ENCODE measurements around the gene SLC25A23. TPM values are rescaled to one million over a fixed set of nuclear protein-coding genes. Genes with fewer than 3 reads are reported as not detected.
A peak's percentile ranks its signal among the peaks of the same experiment; 100 is the strongest.

Gene SLC25A23
- total RNA-seq, 2 experiments from 2014 or later = 14.8 to 18.4 TPM

DNA sequence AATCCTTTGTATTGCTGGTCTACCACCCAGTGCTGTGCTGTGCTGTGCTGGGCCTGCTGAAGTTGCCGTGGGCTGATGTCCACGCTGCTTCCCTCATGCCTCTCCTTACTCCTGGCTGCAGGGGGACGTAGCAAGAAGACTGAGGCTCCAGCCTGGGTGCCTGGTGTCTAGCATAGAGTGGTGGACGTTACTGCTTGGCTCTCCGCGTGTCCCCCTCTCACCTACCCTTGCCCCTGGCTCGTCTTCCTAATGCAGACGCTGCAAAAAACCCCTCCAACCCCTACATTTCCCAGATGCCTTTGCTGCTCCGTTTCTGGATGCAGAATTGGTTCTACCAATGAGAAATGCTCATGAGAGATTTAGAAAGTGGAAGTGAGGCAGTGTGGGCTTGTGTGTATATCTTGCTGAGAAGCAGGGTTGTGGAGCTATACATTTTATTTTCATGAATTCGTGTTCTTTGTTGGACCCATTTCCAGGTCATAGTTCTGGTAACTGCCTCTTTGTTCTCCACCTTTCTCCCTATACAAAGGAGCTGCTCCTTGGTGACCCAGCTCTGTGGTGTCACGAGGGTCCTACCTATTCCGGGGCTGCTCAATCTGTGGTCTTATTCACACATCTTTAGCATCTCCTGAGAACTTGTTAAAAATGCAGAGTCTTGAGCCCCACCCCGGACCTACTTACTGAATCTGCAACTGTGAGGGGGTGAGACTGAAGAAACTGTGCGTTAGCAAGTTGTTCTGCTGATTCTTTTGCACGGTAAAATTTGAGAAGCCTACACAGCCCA is 29.9 kb upstream of the SLC25A23 start:
- Mint-ChIP-seq H3K36me3 (no peaks in the 10 kb centered on the region), H3K27ac (peak overlapping the region; percentile 43), H3K9me3 (peaks cover 2% of the 10 kb centered on the region), H3K27me3 (no peaks in the 10 kb centered on the region), H3K4me3 (peak overlapping the region; percentile 71), H3K4me1 (peaks cover 4% of the 10 kb centered on the region)
- DNase-seq = no peak

DNA sequence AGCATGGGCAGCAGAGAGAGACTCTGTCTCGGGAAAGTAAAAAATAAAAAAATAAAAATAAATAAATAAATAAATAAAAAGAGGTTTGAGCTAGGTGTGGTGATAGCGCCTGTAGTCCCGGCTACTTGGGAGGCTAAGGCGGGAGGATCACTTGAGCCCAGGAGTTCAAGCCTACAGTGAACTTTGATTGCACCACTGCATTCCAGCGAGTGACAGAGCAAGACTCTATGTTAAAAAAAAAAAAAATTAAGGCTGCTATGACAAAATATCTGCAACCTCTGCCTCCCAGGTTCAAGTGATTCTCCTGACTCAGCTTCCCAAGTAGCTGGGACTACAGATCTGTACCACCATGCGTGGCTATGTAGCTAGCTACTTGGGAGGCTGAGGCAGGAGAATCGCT is 25.2 kb upstream of the SLC25A23 start:
- H3K36me3 Mint-ChIP-seq = no peaks in the 10 kb centered on the region
- no peaks in the 10 kb centered on the region for H3K9me3 Mint-ChIP-seq
- DNase-seq = no peak
- no peaks in the 10 kb centered on the region for H3K27me3 Mint-ChIP-seq
- H3K4me3 Mint-ChIP-seq = no peak overlapping the region
- H3K4me1 Mint-ChIP-seq = peaks cover 21% of the 10 kb centered on the region
- H3K27ac Mint-ChIP-seq = no peak overlapping the region

DNA sequence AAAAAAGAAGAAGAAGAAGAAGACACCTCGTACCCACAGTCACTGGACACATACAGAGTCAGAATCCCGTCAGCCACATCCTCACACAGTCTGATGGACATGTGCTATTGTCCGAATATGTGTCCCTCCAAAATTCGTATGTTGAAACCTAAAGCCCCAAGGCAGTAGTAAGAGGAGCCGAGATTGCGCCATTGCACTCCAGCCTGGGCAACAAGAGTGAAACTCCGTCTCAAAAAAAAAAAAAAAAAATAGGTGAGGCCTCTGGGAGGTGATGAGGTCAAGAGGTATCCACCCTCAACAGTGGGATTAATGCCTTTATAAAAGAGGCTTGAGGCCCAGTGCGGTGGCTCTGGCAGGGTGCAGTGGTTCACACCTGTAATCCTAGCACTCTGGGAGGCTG is 24.6 kb upstream of the SLC25A23 start:
- Mint-ChIP-seq H3K27me3 (no peaks in the 10 kb centered on the region), H3K27ac (no peak overlapping the region), H3K36me3 (no peaks in the 10 kb centered on the region), H3K4me3 (no peak overlapping the region), H3K4me1 (peaks cover 22% of the 10 kb centered on the region), H3K9me3 (no peaks in the 10 kb centered on the region)
- no peak for DNase-seq

DNA sequence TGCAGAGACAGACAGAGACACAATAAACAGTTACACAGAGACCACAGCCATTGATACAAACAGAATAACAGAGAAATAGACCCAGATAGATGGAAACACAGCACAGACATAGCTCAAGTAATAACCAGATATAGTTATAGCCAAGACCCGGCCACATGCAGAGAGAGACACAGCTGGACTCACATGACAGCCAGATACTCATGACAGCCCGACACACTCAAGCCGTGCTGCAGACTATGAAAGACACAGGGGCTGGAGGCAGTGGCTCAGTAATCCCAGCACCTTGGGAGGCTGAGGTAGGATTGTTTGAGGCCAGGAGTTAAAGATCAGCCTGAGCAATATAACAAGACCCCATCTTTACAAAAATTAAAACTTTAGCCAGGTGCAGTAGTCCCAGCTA is 23.6 kb upstream of the SLC25A23 start:
- DNase-seq = no peak
- Mint-ChIP-seq H3K9me3 (no peaks in the 10 kb centered on the region), H3K4me1 (peaks cover 22% of the 10 kb centered on the region), H3K36me3 (no peaks in the 10 kb centered on the region), H3K4me3 (no peak overlapping the region), H3K27me3 (no peaks in the 10 kb centered on the region), H3K27ac (peak overlapping the region; percentile 13)

DNA sequence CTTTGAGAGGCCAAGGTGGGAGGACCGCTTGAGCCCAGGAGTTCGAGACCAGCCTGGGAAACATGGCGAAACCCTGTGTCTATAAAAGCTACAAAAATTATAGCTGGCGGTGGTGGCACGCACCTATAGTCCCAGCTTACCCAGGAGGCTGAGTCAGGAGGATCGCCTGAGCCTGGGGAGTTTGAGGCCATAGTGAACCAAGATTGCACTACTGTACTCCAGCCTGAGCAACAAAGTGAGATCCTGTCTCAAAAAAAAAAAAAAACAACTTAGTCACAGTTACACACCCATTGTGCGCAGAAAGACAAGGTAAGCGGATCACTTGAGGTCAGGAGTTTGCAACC is 22.7 kb upstream of the SLC25A23 start:
- peak overlapping the region; percentile 92 for H3K27ac Mint-ChIP-seq
- no peak for DNase-seq
- peak overlapping the region; percentile 92 for H3K4me3 Mint-ChIP-seq
- no peaks in the 10 kb centered on the region for H3K27me3 Mint-ChIP-seq
- peaks cover 22% of the 10 kb centered on the region for H3K4me1 Mint-ChIP-seq
- H3K9me3 Mint-ChIP-seq = no peaks in the 10 kb centered on the region
- H3K36me3 Mint-ChIP-seq = no peaks in the 10 kb centered on the region

DNA sequence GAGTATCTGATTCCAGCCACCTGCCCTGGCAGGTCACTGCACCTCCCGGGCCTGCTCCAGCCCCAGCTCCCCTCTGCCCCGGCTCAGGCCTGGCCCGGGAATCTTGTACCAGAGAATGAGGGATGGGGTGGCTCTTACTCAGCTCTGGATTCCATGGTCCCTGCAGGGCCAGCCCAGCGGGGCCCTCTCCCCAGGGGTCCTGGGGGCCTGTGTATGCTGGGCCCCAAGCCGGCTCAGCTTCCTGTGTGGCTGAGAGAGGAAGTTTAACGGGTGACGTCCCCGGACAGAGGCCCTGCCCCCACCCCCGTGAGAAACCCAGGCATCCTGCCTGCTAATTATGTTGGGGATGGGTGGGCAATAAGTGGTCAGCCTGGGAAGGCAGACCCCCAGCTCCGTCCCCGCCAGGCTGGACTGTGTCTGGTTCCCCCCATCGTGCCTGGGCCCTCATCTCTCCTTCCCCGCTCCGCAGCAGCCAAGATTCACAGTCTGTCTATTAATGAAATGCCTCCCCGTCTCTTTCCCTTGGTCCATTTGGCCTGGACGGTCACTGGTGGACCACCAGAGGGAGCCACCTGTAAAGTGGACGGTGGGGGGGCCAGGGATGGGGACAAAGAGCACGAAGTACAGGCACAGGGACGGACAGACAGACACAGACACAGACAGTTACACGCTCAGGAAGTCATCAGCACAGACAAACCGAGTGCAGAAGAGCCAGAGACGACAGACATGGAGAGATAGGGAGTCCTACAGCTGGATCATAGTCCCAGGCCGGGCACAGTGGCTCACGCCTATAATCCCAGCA is 22.1 kb upstream of the SLC25A23 start, which contains the start of gene DENND1C:
Gene DENND1C, minus strand, starts transcription at position 247 of the 802 bp plus-strand sequence. Its CDS starts 92 bp downstream, at position 155.
- H3K27me3 Mint-ChIP-seq = no peaks in the 10 kb centered on the region
- peak within 1 kb of the TSS; percentile 92 for H3K4me3 Mint-ChIP-seq
- DNase-seq = peak; percentile 75
- H3K27ac Mint-ChIP-seq = peak within 1 kb of the TSS; percentile 92
- H3K4me1 Mint-ChIP-seq = peaks cover 22% of the 10 kb centered on the region
- peaks cover 2% of the 10 kb centered on the region for H3K36me3 Mint-ChIP-seq
- no peaks in the 10 kb centered on the region for H3K9me3 Mint-ChIP-seq

DNA sequence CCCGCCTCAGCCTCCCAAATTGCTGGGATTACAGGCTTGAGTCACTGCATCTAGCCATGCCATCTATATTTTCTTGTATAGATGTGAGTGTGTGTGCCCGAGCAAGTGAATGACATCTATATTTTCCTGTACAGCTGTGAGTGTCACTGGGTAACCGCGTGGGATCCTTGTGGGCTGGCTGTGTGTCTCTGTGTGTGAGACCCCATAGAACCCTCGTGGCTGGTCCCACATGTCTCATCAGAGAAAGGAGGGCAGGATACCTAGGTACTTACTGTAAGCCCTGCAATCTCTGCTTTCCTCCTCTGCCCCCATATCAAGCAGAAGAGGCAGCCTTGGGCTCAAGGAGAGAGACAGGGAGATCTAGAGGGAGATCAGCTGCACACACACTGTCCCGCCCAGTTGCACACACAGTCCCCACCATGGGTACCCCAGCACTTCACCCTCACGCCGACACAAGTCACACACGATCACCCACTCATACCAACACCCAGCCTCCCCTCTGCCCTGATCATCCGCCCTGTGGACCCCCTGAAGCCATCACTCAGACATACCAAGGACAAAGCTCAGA is 21.3 kb upstream of the SLC25A23 start:
- Mint-ChIP-seq H3K27me3 (no peaks in the 10 kb centered on the region), H3K9me3 (no peaks in the 10 kb centered on the region)

DNA sequence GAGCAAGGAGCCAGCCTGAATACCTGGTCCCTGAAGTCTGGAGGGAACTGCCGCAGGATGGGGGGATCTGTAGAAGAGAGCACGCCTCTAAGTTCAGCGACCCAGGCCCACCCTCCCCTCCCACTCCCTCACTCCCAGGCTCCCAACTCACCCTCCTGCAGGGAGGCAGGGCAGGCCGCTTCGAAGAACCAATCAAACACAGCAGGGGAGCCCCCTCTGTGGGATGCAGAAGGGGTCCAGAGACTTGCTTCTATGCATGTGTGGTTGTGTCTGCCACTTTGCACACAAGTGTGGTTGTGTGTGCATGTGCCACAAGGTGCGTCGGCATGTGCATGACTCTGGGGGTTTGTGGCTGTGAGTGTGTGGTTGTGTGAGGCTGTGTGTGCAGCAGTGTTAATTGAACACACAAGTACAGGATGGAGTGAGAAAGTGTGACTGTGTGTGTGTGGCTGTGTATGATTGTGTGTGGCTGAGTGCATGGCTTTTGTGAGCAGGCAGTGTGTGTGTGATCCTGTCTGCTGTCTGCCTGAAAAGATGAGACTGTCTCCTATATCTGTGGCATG is 20.3 kb upstream of the SLC25A23 start:
- H3K27me3 Mint-ChIP-seq = no peaks in the 10 kb centered on the region
- H3K4me3 Mint-ChIP-seq = peak overlapping the region; percentile 92
- no peak for DNase-seq
- no peaks in the 10 kb centered on the region for H3K9me3 Mint-ChIP-seq
- H3K4me1 Mint-ChIP-seq = peaks cover 22% of the 10 kb centered on the region
- peak overlapping the region; percentile 92 for H3K27ac Mint-ChIP-seq
- H3K36me3 Mint-ChIP-seq = peaks cover 9% of the 10 kb centered on the region

More for the DNA sequence above, 21.3 kb upstream of the SLC25A23 start:
- Mint-ChIP-seq H3K27ac (peak overlapping the region; percentile 92), H3K36me3 (peaks cover 8% of the 10 kb centered on the region), H3K4me1 (peaks cover 22% of the 10 kb centered on the region), H3K4me3 (peak overlapping the region; percentile 92)
- DNase-seq = no peak

DNA sequence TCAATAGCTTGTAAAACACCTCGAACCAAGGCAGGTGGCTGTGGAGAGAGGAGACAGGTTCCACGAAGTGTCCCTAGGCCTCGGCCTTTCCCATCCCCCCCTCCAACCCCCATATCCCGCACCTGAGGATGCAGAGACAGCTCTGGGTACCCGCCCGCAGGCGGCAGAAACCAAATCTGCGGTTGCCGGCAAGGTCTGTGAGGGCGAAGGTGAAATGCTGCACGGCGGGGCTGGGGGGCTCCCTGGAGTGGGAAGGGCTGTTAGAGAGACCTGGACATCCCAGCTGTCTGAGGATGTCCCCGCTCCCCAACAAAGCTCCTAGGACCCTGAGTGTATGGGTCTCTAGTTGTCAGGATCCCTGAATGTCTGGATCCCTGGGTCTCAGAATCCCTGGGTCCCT is 19.2 kb upstream of the SLC25A23 start:
- H3K4me3 Mint-ChIP-seq = no peak overlapping the region
- no peak for DNase-seq

DNA sequence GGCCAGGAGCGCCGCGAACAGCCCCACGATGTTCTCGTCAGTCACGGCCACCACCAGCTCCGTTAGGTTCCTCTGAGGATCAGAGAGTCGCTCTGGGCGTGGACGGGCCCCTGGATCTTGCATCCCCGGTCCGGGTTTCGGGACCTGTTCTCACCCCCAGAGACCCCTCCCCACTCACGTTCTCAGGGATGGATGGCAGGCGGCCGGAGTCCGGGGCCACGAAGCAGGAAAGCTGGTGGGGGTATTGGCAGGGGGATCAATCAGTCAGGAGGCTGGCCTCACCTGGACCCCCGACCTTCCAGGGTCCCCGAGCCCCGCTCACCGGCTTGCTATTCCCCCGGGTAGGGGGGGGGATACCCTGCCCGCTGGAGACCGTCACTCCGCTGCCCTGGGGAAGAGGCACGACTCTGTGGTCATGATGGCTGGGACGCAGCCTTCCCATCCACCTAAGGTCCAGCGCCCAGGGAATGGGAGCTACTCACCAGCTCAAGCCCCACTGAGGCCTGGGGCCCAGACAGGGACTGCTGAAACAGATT is 17.4 kb upstream of the SLC25A23 start:
- Mint-ChIP-seq H3K27ac (no peak overlapping the region), H3K27me3 (no peaks in the 10 kb centered on the region), H3K4me1 (peaks cover 13% of the 10 kb centered on the region), H3K4me3 (no peak overlapping the region), H3K9me3 (no peaks in the 10 kb centered on the region), H3K36me3 (peaks cover 12% of the 10 kb centered on the region)
- no peak for DNase-seq

More for the DNA sequence above, 19.2 kb upstream of the SLC25A23 start:
- H3K9me3 Mint-ChIP-seq = no peaks in the 10 kb centered on the region
- H3K4me1 Mint-ChIP-seq = peaks cover 22% of the 10 kb centered on the region
- H3K27ac Mint-ChIP-seq = no peak overlapping the region
- peaks cover 12% of the 10 kb centered on the region for H3K36me3 Mint-ChIP-seq
- no peaks in the 10 kb centered on the region for H3K27me3 Mint-ChIP-seq

DNA sequence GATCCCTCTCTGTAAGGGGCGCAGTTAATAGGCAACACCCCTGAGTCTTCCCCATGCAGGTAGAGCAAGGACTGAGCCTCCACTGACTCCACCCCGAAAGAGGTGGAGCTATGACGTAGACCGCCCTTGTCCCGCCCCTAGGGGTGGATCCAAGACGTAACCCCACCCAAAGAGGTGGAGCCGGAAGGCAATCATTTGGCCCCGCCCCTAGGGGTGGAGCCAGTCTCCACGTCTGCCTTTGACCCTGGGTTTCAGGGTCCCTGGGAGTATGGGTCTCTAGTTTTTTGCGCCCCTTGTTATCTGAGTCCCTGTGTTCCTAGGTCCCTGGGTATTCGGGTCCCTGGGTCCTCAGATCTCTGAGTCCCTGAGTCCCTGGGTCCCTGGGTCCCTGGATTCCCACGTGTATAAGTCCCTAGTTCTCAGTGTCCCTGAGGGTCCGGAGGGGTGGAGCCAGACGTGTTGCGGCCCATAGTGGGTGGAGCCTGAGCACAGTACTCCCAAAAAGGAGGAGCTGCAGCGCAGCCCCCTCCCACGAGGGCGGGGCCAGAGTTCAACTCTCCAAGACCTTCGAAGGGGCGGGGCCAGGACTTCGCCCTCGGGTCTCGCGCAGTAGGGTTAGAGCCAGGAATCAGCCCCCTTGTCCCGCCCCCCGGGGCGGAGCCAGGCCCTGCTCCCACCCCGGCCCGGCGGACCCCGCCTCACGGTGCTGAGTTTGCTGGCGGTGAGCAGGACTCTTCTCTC is 16.7 kb upstream of the SLC25A23 start:
- no peaks in the 10 kb centered on the region for H3K9me3 Mint-ChIP-seq
- H3K36me3 Mint-ChIP-seq = peaks cover 12% of the 10 kb centered on the region
- H3K27ac Mint-ChIP-seq = no peak overlapping the region
- no peaks in the 10 kb centered on the region for H3K27me3 Mint-ChIP-seq
- no peak overlapping the region for H3K4me3 Mint-ChIP-seq
- DNase-seq = peak; percentile 72
- H3K4me1 Mint-ChIP-seq = peaks cover 10% of the 10 kb centered on the region

DNA sequence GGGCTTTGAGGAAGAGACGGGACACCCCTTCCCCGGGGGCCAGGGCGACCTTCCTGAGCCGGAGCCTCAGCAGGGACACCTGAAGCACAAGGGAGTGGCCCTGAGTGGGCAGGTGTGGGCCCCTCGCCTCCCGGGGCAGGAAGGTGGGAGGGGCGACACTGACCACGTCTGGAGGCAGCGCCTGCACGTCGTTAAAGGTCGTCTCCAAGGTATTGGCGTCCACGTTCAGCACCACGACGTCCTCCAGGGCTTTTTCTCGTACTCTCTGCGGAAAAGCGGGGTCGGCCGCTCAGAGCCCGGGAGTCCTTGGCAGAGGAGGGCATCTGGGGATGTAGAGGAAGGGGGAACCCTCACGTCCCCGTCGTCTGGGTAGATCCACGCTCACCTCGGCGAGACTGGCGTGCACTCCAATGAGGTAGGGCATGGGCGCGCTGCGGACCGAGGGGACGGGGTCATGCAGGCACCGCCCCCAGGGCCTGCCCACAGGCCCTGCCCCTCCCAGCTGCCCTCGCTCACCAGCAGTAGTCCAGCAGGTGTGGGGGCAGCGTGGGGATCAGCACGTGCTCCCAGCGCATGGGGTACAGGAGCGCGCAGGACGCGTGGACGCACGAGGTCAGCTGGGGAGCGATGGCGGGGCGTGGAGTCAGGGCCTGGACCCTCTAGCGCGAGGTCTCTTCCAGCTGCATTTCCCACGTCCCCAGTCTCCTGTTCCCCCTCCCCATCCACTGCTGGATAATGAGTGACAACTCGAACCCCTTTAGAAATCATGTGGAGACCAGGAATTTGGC is 15.9 kb upstream of the SLC25A23 start:
- Mint-ChIP-seq H3K9me3 (no peaks in the 10 kb centered on the region), H3K27me3 (no peaks in the 10 kb centered on the region), H3K36me3 (peaks cover 17% of the 10 kb centered on the region), H3K4me3 (no peak overlapping the region), H3K4me1 (peaks cover 6% of the 10 kb centered on the region), H3K27ac (no peak overlapping the region)
- DNase-seq = no peak

DNA sequence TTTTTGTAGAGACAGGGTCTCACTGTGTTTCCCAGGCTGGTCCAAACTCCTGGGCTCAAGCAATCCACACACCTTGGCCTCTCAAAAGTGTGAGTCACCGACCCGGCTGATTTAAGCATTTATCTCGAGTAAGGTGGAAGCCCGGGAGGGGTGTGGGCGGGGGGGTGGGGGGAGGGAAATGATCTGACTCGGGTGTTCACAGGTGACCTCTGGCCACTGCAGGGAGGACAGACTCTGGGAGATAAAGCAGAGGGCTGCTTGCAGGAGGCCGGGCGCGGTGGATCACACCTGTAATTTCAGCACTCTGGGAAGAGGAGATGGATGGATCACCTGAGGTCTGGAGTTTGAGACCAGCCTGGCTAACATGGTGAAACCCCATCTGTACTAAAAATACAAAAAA is 14.1 kb upstream of the SLC25A23 start:
- DNase-seq = no peak
- no peaks in the 10 kb centered on the region for H3K27me3 Mint-ChIP-seq
- H3K9me3 Mint-ChIP-seq = no peaks in the 10 kb centered on the region
- H3K4me1 Mint-ChIP-seq = no peaks in the 10 kb centered on the region
- H3K36me3 Mint-ChIP-seq = peaks cover 22% of the 10 kb centered on the region
- H3K4me3 Mint-ChIP-seq = no peak overlapping the region
- H3K27ac Mint-ChIP-seq = no peak overlapping the region

DNA sequence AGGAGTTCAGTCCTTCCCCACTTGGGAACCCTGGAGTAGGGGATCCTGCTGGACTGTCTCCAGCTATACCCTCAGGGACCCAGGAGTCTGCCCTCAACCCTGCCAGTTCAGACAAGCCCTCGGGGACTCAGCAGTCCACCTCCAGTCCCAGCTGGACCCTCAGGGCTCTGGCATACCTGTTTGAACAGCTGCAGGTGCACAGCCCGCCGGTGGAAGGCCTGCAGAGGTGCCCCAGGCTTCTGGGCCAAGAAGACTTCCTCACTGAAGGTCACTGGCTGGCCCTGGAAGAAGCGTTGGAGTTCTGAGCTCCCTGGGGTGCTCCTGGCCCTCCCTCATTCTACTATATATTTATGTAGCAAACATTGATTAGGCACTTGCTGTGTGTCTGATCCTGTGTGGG is 13.1 kb upstream of the SLC25A23 start:
- H3K4me1 Mint-ChIP-seq = no peaks in the 10 kb centered on the region
- H3K36me3 Mint-ChIP-seq = peaks cover 23% of the 10 kb centered on the region
- H3K27ac Mint-ChIP-seq = no peak overlapping the region
- H3K9me3 Mint-ChIP-seq = no peaks in the 10 kb centered on the region
- DNase-seq = no peak
- H3K27me3 Mint-ChIP-seq = no peaks in the 10 kb centered on the region
- H3K4me3 Mint-ChIP-seq = no peak overlapping the region

Data from activated naive CD8-positive, alpha-beta T cell treated with anti-CD3 and anti-CD28 coated beads for 36 hours (primary cell).